HUDEP-2 (cell line): Measurements from ENCODE around the gene MNX1.
A peak's percentile ranks its signal among the peaks of the same experiment; 100 is the strongest.

Experiments
- DNase-seq, 76 experiments: peaks; one replicate each; lab custom pipeline; 2025; ENCODE audit not compliant: unreplicated experiment in 76 of 76; lab: John Stamatoyannopoulos, UW

Gene MNX1

DNA sequence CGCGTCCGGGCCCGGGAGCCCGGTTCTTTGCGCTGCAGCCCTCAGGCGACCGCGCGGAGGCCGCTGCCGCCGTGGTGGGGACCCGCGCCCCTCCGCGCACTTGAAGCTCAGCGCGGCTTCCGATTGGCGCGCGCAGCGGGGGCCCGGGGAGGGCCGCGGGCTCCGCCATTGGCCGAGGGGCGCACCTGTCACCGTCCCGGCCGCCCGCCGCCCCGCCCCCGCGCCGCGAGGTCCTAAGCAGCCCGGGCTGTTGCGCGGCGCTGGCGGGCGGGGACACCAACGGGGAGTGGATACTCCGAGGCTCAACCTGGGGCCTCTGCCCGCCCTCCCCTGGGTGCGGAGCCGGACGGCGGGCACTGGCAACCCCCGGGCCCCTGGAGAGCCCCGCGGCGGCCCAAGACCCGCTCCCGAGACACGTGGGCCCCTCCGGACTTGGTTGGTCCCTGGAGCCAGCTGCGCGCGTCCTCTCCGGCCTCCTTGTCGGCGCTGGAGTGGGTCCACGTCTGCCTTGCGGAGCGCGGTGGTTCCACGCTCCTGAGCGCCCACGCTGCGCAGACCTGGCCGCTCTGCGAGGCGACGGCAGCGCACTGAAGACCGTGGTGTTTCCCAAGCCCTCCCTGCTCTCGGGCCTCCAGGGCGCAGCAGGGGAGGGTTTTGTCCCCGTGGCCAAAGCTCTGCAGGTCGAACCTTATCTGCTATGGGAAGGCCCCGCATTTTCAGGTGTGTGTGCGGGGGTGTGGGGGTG, at the start of gene MNX1:
Gene MNX1, minus strand, starts transcription at position 76 of the 745 bp plus-strand sequence. CDS start 313 bp downstream, outside the sequence.
- DNase-seq: peak in 49 of 76 experiments; percentile 2 to 71 (median 34)

DNA sequence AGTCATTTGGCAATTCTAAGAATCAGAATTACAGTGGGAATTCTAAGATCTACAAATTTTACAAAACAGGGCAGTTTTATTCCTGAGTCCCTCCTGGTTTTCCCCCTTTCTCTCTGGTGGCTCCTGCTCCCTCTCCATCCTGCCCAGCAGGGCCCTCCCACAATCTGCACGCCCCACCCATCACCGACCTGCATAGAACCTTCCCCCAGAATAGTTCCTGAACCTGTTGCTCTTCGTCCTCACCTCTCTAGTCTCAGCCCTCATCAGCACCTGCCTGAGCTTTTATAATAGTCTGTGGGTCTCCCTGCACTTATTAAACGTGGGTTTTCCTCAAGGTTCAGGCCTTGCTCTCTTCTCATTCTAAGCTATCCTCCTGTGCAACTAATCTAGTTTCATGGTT, 49.1 kb upstream of the MNX1 start:
- DNase-seq: no peak

DNA sequence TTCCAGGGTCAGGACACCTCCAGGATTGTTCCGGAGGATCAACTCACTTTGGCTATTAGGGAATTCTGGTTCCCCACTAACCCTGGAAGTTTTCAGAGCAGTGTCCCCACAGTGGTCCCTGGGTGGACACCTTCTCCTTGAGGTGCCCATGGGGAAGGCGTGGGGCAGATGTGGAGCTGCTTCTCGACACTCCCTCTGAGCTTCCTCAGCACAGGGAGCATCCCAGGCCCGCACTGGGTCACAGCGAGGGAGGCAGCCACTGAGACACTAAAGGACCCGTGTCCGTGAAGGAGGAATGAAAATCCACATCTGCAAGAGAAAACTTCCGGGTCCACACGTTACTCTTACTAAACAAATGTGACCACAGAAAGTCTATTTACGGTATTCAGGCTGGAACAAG, 48.2 kb upstream of the MNX1 start:
- no peak for DNase-seq

DNA sequence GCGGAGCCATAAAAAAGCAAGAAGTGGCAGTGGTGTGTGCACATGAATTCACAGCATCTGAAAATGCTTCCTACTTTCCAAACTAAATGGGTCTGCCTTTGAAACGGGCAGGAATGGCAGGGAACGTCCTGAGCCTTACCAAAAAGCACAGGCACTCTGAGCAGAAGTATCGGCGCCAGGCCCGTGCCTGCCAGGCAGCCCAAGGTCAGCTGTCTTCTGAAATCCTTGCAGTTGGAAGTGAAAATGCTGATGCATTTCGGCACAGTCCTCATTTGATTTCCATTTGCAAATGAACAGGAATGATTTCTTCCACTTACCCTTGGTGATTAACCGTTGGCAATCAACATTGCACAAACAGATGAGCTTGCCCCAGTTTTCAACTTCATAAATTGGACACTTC, 47.6 kb upstream of the MNX1 start:
- no peak for DNase-seq

DNA sequence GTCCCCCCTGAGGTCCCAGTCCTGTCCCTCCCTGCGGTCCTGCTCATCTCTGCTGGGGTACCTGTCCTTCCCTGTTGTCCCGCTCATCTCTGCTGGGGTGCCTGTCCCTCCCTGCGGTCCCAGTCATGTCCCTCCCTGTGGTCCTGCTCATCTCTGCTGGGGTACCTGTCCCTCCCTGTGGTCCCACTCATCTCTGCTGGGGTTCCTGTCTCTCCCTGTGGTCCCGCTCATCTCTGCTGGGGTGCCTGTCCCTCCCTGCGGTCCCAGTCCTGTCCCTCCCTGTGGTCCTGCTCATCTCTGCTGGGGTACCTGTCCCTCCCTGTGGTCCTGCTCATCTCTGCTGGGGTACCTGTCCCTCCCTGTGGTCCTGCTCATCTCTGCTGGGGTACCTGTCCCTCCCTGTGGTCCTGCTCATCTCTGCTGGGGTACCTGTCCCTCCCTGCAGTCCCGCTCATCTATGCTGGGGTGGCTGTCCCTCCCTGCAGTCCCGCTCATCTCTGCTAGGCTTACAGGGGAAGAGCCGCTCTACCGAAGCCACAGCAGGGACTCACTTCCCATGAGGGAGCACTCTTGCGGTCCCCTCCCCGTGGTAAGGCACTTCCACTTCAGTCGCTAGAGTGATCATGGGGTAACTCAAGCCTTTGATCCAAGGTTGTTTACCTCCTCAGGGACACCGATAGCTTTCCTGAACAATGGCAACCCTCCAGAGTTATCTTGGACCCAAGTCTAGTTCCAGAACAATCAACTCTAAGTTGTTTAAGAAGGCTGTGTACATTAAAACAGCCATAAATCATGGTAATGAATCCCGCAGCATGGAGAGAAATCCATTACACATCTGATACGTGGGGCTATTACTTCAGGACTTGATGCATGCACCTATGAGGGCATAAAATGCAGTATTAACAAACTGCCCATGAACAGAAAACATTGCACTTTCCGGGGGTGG, 46.8 kb upstream of the MNX1 start:
- no peak for DNase-seq

DNA sequence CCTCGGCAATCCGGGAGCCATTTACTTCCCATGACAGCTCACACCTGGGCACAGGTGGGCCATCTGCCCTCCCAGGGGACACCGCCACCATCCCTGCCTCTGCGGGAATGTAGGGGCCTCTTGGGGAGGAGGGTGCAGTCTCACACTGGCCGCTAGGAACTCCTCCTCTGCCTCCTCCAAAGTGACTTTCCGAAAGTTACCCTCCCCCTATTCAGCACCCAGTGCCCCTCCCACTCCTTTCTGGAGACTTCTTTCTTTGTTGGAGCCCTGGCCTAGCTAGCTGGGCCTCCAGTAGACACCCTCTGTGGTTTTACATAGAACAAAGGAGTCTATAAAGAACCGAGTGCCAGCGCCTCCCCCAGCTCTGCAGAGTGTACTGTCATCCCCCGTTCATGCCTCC, 45.8 kb upstream of the MNX1 start:
- DNase-seq: no peak

DNA sequence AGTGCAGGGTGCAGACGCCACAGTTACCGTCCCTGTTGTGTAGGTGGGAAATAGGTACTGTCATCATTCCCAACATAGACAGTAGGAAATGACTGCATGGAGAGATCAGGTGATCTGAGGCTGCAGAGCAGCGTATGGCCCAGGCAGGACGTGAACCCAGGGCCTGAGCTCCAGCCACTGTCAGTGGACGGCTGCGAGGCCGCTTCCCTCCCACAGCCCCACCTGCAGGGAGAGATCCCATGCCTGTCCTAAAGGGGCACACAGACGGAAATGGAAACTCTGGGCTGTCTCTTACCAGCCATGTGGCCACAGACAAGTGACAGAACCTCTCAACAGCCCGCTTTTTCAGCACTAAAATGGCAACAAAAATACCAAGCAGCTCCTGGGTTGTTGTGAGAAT, 44.5 kb upstream of the MNX1 start:
- no peak for DNase-seq

DNA sequence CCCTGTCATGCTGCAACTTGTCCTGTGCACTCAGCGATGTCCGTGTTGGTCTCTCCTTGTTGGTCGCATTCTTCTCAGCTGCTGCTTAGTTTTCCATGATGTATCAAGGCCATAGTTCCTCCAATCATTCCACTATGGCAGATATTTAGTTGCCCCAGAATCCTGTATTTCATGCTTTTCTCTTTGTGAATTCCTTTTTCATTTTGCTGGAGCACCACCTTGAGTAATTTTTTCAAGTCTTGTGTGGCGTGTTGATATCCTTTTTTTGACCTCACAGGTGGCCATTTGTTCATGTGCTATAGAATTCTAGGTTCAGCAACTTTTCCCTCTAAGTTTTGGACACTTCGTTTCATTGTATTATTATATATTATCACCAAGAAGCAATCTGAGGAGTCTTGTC, 42.7 kb upstream of the MNX1 start:
- no peak for DNase-seq

DNA sequence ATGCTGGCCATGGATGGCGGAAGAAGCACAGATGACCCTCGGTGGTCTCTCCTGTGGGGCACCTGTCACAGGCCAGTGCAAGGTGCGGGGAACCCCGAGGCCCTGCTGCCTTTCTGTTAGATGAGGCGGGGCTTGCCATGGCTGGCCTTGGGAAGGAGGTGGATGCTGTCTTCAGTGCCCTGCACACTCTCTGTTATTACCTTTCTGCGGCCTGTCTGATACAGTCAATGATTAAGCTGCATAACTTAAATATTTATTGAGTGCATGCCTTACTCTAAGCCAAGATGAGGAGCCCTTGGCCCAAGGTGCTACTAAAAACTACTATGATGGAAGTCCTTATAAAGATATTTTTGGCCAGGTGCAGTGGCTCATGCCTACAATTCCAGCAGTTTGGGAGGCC, 36.7 kb upstream of the MNX1 start:
- DNase-seq: no peak

DNA sequence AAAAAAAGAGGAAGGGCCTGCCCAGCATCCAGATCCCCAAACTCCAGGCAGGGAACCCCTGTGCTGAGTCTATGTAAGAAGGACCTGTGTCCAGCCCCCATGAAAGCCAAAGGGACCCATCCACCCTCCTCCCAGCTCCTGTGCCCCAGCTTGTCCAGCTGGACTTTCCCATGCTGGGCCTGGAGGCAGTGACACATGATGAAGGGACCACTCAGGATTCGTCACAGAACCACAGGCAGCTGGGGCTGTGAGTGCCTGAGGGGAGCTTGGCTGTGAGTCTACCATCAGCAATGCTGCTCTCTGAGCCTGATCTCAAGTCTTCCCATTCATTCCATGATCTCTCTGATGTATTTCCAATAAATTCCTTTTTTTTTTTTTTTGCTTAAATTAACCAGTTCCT, 36.2 kb upstream of the MNX1 start:
- no peak for DNase-seq

DNA sequence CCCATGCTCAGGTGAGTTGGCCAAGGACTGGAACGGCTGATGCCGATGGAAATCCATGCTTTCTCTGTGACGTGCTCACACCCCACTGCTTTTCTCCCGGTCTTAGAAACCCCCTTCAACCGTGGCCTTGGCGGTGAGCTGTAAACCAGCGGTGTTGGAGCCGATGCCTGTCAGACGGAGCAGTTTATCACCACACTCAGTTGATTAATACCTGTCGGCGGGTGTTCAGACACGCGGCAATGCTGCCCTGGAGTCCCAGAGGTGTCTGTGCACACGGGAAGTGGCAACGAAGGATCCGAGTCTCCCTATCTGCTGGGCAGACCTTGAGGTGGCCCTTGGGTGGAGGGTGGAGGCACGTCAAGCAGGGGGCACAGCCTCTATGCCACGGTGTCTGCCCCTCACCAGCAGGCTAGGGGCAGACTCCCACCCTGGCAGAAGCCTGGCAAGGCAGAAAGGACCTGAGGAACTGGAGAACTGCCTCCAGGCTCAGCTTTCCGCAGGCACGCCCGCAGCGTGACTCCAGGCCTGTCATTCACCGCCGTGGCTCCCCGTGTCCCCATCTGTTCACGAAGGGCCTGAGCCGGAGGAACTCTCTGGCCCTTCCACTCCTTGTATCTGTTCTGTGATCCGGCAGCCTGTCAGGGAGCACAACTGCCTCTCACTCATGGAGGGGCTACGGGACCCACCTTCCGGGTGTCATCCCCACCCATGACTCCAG, 34.6 kb upstream of the MNX1 start:
- no peak for DNase-seq

DNA sequence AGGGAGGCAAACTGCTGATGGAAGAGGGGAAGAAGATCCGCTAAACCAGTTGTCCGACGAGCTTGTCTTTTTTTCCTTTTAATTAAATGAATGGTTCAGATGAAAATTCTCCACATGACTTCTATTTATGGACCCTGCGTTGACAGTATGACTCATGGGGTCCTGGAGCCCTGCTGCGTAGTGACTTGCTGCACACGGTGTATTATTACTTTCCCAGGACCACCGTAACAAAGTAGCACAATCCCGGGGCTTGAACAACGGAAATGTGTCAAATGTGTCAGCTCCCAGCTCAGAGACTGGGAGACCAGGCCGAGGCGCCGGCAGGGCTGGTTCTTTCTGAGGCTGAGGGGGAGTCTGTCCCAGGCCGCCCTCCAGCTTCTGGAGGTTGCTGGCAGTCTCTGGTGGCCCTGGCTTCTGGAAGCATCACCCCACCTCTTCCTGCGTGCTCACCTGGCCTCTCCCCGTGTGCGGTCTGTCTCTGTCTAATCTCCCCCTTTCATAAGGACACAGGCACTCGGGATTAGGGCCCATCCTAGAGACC, 33.8 kb upstream of the MNX1 start:
- no peak for DNase-seq

DNA sequence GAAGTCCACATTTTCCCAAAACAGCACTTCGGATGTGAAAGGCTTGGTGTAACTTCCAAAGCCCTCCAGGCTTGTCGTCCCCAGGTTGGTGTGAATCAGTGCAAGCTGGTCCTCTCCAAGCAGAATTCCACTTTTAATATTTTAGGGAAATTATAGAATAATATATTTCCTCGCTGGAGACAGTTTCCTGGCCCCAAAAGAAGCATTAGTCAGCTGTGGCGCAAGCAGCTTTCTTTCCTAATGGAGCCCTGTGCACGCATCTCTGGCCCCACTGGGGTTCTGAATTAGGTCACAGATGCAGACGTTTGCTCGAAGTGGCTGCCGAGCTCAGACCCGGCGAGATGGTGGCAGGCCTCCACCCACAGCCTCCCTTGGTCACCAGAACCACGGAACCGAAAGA, 33.3 kb upstream of the MNX1 start:
- DNase-seq: no peak

DNA sequence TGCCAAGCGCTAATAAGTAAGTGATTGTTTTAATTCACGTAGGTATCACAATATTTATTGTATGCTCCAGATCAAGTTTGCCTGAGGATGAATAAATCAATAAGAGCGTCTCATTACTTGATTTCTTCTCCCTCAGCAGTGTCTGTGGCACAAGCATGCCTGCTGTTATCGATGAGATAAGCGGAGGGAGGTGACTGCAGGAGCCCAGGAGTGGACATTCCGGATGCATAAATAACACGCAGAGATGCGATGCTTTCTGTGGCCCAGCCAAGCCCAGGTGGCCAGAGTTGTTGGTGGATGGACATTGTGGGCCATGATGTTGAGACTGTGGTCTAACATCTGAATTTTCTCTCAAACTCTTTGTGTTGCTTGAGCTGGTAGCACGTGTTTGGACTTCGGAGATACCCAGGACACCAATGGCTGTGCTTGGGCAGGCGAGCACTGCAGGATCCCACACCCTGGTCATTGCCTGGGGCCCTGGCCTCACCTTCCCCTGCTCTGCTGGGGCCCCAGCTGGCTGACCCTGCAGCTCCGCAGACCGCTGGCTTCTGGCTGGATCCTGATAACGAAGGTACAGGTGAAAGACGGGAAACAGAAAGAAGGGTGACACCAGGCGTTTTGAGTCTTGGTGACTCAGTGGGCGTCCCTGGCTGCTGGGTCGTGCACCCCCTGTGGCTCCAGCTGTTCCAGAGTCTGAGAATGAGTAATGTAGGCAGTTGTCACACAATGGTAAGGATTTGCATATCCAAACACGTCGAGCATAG, 31.2 kb upstream of the MNX1 start:
- DNase-seq: no peak

DNA sequence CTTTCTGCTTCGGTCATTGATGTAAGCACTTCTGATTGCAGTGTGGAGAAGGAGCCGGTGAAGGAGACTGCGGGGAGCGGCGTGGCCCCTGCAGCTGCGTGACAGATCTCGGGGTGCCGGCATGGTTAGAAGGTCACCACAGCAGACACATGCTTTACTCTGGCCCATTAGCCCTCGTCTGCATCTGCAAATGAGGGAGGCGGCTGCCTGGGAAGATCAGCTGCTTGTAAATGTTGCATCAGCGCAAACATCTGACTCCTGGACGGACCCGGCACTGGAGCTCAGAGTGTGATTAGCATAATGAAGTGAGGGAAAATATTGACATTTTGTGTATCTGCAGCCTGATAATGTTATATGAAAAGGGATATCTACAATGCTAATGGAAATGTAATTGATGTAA, 30.5 kb upstream of the MNX1 start:
- DNase-seq: no peak

DNA sequence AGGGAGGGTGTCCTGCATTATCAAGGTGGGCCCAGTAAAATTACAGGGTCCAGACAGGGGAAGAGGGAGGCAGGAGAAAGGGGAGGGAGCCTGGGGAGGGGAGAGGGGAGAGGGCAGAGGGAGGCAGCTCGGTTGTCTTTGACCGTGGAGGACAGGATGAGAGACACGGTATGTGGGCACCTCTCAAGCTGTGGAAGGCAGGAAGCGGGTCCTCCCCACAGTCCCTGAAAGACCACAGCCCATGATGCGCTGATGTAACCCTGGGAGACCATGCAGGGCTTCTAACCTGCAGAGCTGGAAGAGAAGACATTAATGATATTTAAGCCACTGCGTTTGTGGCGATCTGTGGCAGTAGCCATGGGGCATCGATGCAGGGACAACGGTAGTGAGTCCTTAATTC, 27.2 kb upstream of the MNX1 start:
- DNase-seq: no peak

DNA sequence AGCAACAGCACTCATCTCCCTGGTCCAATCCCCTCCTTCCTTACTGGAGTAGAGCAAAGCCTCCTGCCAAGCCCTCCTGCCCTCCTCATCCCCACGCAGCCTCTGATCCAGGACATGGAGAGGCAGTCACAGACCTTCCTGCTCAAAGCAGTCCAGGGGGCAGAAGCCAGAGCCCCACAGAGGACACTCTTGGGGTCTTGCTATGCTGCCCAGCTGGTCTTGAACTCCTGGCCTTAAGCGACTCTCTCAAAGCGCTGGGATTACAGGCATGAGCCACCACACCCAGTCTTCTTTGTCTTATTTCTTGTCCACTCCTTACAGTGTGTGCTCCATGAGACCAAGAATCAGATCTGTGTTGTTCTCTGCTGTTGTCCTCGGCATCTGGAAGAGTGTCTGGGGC, 26.6 kb upstream of the MNX1 start:
- DNase-seq: no peak

DNA sequence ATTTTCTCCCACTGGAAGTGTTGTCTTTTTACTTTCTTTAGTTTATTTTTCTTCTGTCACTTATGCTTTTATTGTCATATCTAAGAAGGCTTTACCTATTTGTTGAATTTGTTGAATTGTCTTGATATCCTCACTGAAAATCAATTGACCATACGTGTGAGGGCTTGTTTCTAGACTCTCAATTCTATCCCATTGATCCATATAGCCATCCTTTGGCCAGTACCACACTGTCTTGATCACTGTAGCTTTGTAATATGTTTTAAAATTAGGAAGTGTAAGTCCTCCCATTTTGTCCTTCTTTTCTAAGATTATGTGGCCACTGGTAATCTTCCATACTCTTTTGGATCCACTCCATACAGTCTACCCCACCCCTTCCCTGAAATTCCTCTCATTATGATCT, 25.5 kb upstream of the MNX1 start:
- no peak for DNase-seq

DNA sequence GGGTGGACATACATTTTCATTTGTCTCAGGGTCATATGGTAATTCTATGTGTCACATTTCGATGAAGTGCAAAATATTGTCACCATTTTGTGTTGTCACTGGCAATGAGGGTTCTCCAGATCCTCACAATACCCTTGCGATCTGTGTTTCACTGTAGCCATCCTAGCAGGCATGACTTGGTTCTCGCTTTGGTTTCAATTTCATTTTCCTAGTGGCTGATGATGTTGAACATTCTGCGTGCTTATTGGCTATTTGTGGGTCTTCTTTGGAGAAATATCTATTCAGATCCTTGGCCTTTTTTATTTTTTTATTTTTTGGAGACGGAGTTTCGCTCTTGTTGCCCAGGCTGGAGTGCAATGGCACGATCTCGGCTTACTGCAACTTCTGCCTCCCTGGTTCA, 24.8 kb upstream of the MNX1 start:
- no peak for DNase-seq
